Anterior cingulate cortex (tissue), 58 donors: ENCODE data around the gene THSD7B.
A peak's percentile ranks its signal among the peaks of the same experiment; 100 is the strongest.
"Not testable (repeated sequence)": the region's sequence is repeated elsewhere in the genome, so short reads cannot be mapped to it uniquely, and the experiment has no call there.

ENCODE experiments used
- DNase-seq, 58 donors: peaks; one replicate each; lab custom pipeline; 2025; lab: John Stamatoyannopoulos, UW

THSD7B gene

DNA sequence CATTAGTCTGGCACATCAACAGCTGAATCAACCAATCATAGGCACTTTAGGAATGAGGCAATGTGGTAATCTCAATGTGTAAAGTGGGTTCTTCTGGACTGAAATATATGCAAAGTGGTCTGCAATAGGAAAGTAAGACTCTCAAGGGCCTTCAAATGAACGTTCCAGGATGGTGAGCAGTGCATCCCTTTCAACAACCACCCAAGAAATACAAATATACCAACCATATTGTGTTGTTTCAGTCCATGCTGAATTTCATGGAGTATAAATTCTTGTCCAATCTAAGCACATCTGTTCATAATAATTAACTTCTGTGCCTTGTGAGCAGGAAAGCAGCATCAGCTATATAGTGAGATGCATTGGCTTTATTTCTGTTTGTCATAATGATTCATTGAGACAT is 556.2 kb downstream of the THSD7B start:
- no peak for DNase-seq

DNA sequence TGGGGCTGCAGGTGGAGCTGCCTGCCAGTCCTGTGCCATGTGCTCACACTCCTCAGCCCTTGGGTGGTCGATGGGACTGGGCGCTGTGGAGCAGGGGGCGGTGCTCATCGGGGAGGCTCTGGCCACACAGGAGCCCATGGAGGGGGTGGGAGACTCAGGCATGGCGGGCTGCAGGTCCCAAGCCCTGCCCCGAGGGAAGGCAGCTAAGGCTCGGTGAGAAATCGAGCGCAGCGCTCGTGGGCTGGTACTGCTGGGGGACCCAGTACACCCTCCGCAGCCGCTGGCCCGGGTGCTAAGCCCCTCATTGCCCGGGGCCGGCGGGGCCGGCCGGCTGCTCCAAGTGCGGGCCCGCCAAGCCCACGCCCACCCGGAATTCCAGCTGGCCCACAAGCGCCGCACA is 566.2 kb downstream of the THSD7B start:
- not testable (repeated sequence) for DNase-seq

DNA sequence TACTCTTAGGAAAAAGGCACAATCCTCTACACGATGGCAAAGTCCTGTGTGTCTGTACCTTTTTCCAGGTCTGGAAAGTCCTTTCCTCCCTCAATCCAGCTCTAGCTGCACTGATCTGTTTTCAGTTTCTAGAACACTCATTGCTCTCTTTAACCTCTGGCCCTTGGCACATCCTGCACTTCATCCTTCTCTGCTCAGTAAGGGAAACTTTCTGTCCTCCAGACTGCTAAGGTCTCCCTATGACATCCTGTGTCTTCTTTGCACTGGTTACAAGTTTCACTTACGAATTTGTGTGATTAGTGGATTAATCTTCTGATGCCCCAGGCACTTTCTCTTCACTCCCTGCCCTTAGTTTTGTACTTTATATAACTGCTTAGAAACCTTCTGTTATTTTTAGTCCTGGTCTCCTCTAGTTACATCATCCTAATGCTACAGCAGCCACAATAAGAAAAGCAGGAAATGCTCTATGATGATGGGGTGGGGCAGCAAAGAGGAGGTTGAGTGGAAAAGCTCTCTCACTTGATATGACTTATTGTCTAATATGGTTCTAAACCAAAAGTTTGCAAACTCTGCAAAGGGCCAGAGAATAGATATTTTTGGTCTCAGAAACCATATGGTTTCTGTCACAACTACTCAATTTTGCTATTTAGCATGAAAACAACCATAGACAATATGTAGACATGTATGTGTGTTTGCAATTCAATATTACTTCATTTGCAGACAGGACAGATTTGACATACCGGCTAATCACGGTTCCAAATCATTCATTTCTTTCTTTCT is 568.2 kb downstream of the THSD7B start:
- no peak for DNase-seq

DNA sequence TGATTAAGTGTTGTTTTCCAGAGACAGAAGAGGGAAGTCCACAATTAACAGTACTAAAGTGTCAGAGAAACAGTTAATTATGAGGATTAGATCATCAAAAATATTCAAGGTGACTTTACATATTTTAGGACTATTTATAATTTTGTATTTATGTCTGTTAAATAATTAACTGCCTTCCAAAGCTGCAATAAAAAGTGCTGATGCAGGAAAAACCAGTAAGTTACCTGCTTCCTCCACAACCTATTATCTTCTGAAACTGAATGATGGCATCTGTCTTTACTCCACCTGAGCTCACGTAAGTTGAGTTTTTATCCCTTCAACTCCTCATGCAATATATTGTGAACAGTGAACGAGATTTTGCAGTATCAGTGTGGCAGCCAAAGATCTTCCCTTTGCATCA is 570.7 kb downstream of the THSD7B start:
- no peak for DNase-seq

DNA sequence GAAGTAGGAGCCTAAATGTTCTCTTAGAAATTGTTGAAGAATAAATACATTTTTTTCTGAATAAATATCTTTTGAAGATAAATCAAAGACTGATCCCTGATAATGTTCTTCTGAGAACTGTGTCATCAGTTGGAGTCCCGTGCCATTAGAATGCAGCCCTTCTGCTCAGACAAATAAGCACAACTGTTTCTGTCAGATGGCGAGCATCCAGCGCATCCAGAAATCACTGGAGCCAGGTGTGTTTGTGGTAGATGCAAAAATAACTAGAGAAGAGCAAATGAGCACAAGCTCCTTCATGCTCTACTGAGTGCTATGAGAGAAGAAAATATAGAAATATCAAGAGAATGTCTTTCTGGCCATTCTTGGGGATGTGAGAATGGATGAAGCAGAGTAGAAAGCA is 573.7 kb downstream of the THSD7B start:
- DNase-seq = no peak

DNA sequence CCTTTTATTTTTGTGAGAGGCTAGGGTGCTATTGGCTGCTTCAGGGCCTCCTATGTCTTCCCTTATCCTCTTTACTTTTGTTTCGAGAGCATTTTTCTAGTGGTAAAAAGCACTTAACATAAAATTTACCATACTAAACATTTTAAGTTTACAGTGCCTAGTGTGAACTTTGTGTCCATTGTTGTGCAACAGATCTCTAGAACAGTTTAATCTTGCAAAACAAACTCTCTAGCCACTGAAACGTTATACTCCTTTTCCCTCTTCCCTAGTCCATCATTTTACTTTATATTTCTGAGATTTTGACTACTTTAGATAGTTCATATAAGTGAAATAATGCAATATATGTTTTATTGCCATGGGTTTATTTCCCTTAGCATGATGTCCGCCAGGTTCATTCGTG is 580.6 kb downstream of the THSD7B start:
- DNase-seq = no peak

DNA sequence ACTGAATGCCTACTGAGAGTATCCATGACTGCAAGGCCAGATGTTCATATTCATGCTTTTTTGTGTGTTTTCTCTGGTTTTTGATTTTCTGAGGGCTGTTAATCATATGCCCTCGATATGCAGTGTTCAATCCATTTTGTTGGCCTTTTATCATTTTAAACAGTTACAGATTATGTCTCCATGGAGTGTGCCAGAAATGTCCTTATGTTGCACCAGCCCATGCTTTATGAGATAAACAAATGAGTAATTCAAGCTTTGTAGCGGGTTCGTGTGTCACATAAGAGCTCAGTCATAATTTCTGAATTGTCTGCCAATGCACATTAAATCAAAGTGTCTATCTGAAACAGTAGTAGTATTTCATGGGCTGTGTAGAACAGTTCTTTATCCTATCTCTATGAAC is 583.0 kb downstream of the THSD7B start:
- no peak for DNase-seq

DNA sequence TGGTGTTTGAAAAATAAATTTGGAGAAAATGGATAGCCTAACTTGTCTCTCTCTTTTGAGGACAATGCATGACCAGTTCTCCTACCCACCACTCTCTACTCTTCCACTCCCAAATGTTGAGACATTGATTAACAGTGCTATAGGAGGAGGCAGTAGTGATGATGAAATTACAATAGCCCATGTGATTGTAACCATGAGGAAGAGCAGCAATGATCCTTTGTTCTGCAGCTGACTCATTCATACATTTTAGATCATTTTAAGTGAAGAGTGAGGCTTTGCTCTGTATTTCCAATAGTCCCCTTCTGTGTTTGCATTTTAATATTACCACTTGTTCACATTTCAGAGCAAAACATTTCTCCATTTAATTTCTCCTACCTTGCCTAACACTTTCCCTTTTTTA is 592.3 kb downstream of the THSD7B start:
- no peak for DNase-seq

DNA sequence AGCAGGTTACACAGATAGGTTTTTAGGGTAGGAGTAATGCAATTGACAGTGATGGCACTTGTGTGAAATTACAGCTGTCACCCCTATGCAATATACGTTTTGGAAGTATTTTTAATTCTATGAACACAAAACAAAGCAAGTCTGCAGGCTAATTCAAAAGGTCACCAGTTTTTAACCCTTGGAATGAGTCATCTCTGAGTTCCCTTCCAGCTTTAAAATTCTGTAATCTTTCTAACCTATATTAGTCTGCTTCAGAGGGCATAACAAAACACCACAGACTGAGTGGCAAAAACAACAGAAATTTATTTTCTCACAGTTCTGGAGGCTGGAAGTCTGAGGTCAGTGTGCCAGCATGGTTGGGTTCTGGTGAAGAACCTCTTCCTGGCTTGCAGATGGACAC is 602.0 kb downstream of the THSD7B start:
- no peak for DNase-seq

DNA sequence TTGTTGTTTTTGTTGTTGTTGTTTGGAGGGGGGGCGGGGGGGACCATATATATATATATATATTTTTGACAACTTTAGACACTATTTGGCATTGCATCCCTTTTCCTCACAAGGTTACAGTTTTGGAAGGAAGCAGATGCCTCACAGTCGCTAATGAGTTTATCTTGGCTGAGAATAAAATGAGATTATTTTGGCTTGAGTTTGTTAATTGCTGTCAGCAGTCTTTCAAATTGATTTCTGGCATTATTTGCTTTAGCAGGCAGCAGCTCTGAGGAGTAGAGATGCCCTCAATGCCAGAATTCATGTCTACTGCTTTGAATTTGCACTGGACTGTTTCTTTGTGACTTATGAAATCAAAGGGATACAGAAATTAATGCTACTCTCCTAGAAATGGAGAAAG is 603.8 kb downstream of the THSD7B start:
- DNase-seq = no peak

DNA sequence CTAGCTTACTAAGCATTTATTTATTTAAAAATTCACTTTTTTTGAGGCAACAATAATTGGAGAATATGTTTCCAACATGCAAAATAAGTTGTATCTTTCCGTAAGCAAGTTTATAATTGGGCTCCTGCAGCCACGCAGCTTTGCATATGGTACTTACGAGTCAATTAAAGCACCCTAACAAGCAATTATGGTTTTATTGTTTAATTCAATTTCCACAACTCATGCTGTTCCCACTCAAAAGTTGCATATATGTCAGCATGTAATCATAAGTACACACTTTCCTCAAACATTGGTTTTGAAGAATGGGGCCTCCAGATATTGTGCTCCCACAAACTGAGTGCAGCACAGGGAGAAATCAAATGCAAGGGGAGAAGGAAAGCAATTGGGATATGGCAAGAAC is 613.8 kb downstream of the THSD7B start:
- DNase-seq = no peak

DNA sequence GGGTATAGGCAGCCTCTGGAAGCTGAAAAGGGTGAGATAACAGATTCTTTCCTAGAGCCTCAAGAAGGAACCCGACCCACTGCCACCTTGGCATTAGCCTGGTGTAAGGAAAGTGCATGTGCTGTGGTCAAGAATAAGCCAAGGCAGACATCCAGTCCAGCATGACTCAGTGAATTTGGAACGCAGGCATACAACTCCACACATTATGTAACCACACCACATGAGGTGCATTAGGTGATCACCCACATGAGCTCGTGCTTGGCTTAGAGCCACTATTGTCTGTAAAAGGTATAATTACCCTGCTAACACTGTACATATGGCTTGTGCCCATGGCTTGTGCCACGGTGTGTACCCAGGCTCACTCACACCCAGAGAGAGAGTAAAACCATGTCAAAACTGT is 615.3 kb downstream of the THSD7B start:
- no peak for DNase-seq

DNA sequence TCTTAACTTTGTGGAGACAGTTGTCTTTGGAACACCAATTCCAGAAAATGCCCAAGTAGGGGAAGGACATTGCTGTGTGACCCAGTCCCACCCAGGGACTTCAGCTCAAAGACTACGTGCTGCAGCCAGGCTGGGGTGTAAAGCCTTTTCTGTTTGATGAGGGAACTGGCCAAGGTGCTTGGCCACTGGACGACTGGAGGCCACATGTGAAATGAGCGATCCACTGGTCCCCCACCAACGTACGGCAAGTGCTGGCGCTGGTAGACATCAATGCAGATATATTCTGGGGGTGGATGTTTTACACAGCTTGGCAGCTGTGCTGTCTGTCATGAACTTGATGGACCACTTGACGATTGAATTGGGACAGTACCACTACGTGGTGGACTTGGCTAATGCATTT is 616.4 kb downstream of the THSD7B start:
- peak in 1 of 58 donors; percentile 0 for DNase-seq

DNA sequence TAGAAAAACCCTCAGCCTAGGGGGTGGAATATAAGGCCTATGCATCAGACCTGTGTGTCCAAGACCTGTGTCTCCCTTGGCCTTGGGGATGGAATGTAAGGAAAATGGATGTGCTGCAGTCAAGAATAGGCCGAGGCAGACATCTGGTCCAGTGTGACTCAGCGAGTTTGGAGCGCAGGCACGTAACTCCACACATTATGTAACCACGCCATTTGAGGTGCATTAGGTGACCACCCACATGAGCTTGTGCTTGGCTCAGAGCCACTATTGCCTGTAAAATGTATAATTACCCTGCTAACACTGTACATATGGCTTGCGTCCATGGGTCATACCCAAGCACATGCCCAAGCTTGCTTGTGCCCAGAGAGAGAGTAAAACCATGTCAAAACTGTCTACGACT is 618.0 kb downstream of the THSD7B start:
- DNase-seq = no peak

DNA sequence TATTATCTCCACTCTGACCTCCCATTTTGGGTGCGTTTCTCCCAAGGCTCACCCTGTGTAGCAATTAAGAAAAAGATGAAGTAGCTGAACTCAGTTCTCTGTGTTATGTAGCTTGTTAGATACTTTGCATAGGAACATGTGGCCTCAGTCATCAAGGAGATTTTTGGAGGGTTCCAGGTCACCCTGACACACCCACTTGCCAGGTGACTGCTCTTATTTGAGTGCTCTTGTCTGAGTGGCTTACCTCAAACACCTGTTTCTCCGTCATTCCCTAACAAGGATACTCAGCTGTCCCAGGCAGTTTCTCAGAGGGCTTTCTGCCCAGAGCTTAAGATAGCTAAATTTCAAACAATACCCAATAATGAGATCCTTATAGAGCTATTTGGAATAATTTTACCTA is 621.7 kb downstream of the THSD7B start:
- no peak for DNase-seq

DNA sequence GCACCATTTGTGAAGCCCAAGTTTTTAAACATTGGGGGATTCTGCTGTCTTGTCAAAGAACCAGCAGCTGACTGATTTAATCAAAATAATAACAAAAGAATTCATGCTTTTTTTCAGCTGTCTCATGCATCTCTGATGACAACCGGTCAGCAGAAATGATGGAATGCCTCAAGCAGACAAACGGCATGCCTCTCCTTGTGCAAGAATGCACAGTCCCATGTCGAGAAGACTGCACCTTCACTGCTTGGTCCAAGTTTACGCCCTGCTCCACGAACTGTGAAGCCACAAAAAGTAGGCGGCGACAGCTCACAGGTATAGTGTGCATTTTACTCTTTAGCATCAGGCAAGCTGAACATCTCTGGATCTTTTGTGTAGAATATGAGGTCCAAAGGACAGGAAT is 640.2 kb downstream of the THSD7B start:
- DNase-seq = no peak

DNA sequence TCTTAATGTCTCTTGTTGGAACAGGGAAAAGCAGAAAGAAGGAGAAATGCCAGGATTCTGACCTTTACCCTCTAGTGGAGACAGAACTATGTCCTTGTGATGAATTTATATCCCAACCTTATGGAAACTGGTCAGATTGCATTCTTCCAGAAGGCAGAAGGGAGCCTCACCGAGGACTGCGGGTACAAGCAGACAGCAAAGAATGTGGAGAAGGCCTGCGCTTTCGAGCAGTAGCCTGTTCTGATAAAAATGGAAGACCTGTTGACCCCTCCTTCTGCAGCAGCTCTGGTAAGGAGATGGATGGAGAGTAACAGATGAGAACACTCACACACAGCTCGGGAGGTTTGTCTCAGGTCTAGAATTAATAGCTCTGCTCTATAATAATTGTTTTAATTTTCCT is 646.2 kb downstream of the THSD7B start:
- no peak for DNase-seq

DNA sequence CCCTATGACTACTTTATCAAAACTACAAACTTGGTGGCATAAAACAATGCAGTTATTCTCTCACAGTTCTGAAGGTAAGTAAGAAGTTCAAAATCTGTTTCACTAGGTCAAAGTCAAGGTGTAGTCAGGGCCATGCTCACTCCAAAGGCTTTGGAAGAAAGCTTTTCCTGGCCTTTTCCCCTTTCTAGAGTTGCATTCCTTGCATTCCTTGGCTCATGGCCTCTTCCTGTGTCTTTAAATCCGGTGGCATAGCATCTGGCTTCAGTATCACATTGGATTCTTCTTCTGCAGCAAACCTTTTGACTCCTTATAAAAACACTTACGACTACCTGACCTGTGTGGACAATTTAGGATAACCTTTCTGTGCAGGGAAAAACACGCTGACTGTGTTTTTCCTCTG is 655.4 kb downstream of the THSD7B start:
- DNase-seq = no peak

DNA sequence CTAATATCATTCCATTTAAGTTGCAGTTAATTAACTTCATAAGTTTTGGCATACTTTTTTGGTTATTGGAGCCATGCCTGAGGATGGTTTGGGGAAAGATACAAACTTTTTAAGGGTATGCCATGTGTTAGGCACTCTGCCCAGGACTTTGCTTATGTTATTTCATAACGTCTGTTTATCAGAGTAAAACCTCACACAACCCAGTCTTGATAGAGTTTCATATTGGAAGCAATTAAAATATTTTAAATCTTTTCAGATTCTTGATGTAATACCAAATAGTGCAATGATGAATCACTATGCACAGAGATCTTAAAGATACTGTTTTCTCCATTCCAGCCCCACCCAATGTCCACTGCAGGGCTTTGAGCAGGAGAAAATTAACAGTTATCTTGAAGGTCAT is 669.8 kb downstream of the THSD7B start:
- DNase-seq = no peak

DNA sequence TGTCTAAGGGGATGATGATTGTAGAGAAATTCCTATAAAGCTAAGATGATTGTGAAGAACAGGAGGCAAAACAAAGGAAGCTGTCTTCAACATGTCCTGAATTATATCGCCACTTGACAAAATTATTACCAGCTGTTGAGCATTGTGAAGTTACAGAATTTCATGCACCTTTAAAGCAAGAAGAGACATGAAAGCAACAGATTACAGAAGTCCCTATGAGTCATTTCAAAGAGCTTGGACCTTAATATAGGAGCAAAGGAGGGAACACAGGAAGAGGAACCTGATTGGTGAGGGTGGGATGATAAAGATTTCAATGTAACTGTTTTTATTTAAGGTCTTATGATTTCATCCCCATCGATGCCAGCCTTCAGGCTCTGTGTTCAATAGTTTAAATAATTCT is 672.0 kb downstream of the THSD7B start:
- DNase-seq = no peak

DNA sequence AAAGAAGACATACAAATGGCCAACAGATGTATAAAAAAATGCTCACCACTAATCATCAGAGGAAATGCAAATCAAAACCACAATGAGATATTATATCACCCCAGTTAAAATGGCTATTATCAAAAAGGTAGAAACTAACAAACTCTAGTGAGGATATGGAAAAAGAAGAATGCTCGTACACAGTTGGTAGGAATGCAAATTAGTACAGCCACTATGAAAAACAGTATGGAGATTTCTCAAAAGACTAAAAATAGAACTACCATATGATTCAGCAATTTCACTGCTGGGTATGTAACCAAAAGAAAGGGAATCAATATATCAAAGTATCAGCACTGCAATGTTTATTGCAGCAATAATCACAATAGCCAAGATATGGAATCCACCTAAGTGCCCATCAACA is 679.6 kb downstream of the THSD7B start:
- DNase-seq = no peak

DNA sequence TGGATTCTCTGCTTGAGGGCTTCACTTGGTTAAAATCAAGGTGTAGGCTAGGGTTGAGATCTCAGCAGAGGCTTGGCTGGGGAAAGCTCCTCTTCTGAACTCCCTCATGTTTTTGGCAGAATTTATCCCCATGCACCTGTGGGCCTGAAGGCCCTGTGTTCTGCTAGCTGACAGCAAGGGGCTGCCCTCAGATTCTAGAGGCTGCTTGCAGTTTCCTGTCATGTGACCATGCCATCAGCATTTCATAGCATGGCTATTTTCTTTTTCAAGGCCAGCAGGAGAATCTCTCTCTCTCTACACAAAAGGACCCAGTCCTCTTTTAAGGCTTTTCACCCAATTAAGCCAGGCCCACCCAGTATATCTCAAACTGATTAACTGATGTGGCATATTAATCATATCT is 684.1 kb downstream of the THSD7B start:
- no peak for DNase-seq

DNA sequence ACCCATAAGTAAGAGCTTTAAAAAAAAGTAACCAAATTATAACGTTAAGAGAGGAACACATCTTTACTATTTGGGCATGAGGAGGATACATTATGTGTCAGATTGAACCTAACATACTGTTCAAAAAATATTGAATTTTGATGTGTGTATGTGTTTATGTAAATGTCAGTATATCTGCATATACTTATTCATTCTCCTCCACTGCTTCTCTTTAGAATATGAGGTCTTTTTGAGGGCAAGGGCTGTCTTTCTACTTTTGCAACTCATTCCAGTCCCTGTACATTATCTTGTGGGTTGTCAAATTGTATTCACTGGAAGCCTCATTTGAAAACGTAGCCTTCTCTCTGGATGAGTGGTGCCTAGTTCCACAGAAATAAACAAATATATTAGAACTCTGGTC is 689.5 kb downstream of the THSD7B start:
- no peak for DNase-seq
